GM18508 (cell line): Measurements from ENCODE around the gene CCDC28A.
A peak's percentile ranks its signal among the peaks of the same experiment; 100 is the strongest.

Experiments
- ATAC-seq: cut with Tn5 transposase; IDR thresholded peaks from one replicate; pipeline ENCODE4 v1.9.1; 2021; ENCODE audit warnings: moderate number of reproducible peaks; ENCODE audit not compliant: insufficient read depth, unreplicated experiment

CCDC28A gene

GRCh38 chr6:138787138-138787537 is 13.6 kb downstream of the CCDC28A start:
- no peak for ATAC-seq

GRCh38 chr6:138795809-138796603 is 22.4 kb downstream of the CCDC28A start, which contains the start of gene ECT2L:
Gene ECT2L (plus strand): TSS chr6:138796087. CDS start chr6:138813275, 17,188 bp downstream.
- no peak for ATAC-seq

GRCh38 chr6:138796771-138797170 is 23.2 kb downstream of the CCDC28A start:
- ATAC-seq = no peak

- no peak for ATAC-seq
Observed at GRCh38 chr6:138797806-138798446, 24.4 kb downstream of the CCDC28A start.

- ATAC-seq = no peak
Observed at GRCh38 chr6:138800377-138801150, 27.0 kb downstream of the CCDC28A start.

GRCh38 chr6:138803331-138803730 is 29.8 kb downstream of the CCDC28A start:
- no peak for ATAC-seq

GRCh38 chr6:138803861-138804260 is 30.3 kb downstream of the CCDC28A start:
- no peak for ATAC-seq

GRCh38 chr6:138805016-138805765 is 31.6 kb downstream of the CCDC28A start:
- ATAC-seq = no peak

- ATAC-seq = no peak
Observed at GRCh38 chr6:138806889-138807288, 33.3 kb downstream of the CCDC28A start.

GRCh38 chr6:138809677-138810076 is 36.1 kb downstream of the CCDC28A start:
- no peak for ATAC-seq

GRCh38 chr6:138811866-138812265 is 38.3 kb downstream of the CCDC28A start:
- ATAC-seq = no peak

GRCh38 chr6:138814179-138814834 is 40.7 kb downstream of the CCDC28A start:
- ATAC-seq = no peak

GRCh38 chr6:138815221-138815620 is 41.7 kb downstream of the CCDC28A start:
- no peak for ATAC-seq

GRCh38 chr6:138815797-138816528 is 42.4 kb downstream of the CCDC28A start:
- ATAC-seq = peak; percentile 67

GRCh38 chr6:138817799-138818198 is 44.2 kb downstream of the CCDC28A start:
- ATAC-seq = no peak

GRCh38 chr6:138818496-138819194 is 45.1 kb downstream of the CCDC28A start:
- peak; percentile 72 for ATAC-seq

- no peak for ATAC-seq
Observed at GRCh38 chr6:138821519-138821918, 48.0 kb downstream of the CCDC28A start.

- no peak for ATAC-seq
Observed at GRCh38 chr6:138824482-138825144, 51.0 kb downstream of the CCDC28A start.
